Measurements from ENCODE around the gene UBASH3B.
A peak's percentile ranks its signal among the peaks of the same experiment; 100 is the strongest.
"Not testable (repeated sequence)": the region's sequence is repeated elsewhere in the genome, so short reads cannot be mapped to it uniquely, and the experiment has no call there.

The UBASH3B gene, protein sequence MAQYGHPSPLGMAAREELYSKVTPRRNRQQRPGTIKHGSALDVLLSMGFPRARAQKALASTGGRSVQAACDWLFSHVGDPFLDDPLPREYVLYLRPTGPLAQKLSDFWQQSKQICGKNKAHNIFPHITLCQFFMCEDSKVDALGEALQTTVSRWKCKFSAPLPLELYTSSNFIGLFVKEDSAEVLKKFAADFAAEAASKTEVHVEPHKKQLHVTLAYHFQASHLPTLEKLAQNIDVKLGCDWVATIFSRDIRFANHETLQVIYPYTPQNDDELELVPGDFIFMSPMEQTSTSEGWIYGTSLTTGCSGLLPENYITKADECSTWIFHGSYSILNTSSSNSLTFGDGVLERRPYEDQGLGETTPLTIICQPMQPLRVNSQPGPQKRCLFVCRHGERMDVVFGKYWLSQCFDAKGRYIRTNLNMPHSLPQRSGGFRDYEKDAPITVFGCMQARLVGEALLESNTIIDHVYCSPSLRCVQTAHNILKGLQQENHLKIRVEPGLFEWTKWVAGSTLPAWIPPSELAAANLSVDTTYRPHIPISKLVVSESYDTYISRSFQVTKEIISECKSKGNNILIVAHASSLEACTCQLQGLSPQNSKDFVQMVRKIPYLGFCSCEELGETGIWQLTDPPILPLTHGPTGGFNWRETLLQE

DNA sequence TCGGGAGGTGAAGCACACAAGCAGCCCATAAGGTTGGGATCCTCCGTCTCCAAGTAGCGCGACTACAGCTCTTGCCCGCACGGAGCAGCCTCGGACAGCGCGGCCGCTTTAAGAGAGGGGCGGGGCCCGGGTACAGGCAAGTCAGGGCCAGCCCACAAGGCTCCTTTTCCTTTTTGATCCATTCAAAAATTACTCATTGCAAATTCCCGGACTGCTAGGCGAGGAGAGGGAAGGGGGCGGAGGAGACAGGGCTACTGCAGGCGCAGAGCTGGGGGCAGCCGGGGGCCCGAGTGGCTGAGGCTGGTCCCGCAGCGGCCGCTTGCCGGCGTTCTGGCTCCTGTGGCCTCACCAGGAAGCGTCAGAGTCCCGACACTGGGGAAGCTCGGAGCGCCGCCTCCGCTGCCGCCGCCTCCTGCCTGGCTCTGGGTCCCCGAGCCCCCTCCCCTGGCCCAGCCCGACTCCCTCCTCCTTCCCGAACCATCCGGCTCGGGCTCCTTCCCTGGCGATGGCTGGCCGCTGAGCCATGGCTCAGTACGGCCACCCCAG is at the start of gene UBASH3B:
Gene UBASH3B, plus strand, starts transcription at position 196 of the 546 bp plus-strand sequence. Its CDS starts 328 bp downstream, at position 524.
- peak; percentile 40 to 56 for DNase-seq (ENCODE audit: low read depth in 2 of 2)

DNA sequence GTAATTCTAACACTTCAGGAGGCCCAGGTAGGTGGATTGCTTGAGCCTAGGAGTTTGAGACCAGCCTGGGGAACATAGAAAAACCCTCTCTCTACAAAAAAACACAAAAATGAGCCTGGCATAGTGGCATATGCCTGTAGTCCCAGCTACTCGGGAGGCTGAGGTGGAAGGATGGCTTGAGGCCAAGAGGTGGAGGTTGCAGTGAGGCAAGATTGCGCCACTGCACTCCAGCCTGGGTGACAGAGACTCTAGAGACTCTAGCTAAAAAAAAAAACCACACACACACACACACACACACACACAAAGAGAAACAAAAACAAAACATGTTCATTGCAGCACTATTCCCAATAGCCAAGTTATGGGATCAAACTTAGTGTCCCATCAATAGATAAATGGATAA is 48.4 kb upstream of the UBASH3B start:
- not testable (repeated sequence) for DNase-seq (ENCODE audit: low read depth in 2 of 2)

DNA sequence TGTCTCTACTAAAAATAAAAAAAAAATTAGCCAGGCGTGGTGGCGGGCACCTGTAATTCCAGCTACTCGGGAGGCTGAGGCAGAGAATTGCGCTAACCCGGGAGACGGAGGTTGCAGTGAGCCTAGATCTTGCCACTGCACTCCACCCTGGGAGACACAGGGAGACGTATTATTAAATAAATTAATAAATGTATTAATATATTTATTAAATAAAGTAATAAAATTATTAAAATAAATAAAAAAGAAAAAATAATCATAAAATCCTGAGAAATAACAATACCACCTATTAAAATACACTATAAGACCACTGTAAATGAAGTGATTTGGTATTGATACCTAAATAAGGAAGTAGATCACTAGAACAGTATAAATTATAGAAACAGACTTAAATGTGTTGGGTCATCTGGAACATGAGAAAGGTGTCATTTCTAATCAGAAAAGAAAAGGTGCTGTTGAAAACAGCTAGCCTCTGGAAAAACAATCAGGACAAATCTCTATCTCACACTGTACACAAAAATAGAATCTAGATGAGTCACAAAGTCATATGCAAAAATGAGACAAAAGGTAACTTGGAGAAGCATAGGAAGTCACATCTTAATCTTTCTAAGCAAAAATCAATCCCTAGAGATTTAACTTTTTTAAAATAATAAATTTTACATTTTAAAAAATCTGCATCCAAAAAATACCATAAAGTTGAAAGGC is 43.2 kb upstream of the UBASH3B start:
- DNase-seq (ENCODE audit: low read depth in 2 of 2) = no peak

DNA sequence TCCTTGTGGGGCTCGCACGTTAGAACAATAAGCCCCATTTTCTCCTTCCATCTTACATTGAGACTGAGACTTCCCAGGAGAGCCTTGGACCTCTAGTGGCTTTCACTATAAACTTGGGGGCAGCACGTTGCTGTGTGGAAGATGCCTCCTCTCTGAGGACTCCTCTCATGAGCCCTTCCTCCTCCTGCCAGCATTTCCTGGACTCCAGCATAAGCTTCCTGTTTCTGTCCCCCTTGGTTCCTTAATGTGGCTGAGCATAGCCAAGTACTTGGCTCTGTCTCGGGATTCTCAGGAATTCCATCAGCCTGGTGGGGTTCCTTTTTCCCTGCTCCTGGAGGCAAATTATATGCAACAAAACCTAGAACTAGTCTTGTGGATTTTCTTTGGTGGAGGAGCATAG is 38.8 kb upstream of the UBASH3B start:
- no peak for DNase-seq (ENCODE audit: low read depth in 2 of 2)

DNA sequence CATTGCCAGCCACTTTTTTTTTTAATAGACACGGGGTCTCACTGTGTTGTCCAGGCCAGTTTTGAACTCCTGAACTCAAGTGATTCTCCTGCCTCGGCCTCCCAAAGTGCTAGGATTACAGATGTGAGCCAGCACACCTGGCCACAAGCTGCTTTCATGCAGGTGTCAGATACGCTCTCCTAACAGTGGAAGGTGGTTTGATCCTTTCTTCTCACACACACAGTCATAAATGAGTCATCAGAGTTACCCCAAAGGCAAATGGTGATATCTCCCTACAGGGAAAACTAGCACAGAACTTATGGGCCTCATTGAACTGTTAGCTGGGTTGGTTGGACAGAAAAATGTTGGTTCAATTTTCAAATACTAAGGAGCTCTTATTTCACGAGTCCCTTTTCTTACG is 38.2 kb upstream of the UBASH3B start:
- DNase-seq (ENCODE audit: low read depth in 2 of 2) = no peak

DNA sequence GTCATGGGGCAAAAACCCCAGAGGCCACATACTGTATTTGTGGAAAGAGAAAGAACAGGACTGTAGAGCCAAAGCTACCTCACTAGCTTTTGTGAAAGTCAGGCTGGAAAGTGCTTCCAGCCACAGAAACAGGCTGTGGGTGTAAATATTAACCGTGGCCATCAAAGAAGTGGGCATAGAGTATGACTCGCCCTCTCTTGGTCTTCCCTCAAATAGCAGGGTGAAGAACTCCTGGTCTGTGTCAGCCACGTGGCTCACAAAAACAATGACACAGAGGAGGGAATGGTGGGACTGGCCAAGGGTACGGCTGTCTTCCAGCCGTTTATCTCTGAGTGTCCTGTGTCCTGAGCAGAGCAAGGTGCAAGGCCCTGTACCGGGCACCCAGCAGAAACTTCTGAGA is 37.6 kb upstream of the UBASH3B start:
- DNase-seq (ENCODE audit: low read depth in 2 of 2) = no peak

DNA sequence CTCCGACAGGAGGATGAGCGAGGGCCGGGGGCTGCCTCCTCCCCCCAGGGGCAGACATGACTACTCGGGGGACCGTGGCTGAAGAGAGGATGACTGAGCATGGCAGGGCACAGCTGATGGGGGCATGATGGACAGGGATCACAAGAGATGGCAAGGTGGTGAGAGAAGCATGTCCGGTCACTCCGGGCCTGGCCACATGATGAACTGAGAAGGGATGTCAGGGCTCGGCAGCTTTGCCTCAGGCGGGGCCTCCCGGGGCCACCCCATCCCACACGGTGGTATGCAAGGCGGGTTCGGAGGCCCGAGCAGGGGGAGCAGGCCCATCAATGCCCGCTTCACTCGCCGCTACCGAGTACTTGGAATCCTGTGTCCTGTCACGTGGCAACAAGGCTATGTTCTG is 36.6 kb upstream of the UBASH3B start:
- DNase-seq (ENCODE audit: low read depth in 2 of 2) = no peak

DNA sequence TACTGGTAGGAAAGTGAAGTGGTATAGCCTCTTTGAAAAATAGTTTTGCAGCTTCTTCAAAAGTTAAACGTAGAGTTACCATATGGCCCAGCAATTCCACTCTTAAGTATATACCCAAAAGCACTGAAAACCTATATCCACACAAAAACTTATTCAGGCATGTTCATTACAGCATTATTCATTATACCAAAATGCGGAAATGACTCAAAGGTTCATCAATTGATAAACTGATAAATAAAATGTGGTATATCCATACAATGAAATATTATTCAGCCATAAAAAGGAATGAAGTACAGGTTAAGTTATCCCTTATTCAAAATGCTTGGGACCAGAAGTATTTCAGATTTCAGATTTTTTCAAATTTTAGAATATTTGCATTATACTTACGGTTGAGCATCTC is 35.8 kb upstream of the UBASH3B start:
- no peak for DNase-seq (ENCODE audit: low read depth in 2 of 2)

DNA sequence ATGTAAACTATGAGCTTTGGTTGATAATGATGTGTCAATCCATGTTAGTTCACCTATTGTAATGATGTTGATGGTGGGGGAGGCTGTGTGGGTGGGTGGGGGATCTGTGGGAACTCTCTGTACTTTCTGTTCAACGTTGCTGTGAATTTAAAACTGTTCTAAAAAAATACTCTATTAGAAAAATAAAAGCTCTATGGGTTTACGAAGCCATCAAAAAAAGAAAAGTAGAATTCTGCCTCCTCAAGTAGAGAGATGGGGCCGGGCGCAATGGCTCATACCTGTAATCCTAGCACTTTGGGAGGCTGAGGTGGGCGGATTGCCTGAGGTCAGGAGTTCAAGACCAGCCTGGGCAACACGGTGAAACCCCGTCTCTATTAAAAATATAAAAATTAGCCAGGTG is 30.0 kb upstream of the UBASH3B start:
- not testable (repeated sequence) for DNase-seq (ENCODE audit: low read depth in 2 of 2)

DNA sequence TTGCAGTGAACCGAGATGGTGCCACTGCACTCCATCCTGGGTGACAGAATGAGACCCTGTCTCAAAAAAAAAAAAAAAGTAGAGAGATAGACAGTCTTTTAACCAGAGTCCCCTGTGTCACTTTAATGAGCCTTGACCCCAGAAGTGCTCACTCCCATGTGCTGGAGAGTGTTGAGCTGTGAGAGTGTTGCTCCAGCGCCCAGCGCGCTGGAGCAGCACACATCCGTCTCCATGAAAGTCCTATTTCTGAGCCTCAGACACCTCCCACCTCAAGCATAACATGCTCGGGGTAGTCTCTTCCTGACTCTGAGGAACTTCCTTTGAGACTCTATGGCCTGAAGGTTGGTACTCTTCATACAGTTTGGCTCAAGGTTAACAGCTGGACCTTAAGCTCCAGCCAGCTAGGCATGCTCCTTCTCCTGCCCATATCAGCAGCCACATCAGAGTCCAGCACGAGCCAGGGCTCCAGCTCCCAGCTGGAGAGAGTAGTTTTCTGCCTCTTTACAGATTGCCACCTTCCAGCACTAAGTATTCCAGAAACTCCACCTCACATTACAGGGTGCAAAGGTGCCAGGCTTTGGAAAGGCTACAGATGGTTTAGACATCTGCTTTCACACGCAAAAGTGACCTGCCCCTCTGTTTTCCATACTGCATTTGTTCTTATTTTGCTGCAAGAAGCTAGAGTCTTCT is 29.4 kb upstream of the UBASH3B start:
- no peak for DNase-seq (ENCODE audit: low read depth in 2 of 2)

DNA sequence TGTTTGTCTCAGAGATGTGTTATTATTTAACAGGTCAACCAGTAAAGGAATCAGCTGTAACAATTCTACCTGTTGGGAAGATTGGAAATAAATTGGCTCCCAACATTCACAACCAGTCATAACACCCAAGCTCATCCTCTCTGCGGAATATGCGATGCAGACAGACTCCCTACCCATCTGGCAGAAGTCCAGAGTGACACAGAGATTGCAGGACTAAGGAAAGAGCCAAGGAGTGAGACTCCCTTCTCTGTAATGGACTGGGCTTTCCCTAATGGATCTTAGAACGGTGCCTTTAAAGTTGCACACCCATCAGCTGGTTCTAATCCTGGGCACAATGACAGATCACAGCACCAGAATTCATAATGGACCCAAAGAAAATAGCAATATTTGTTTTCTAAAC is 27.8 kb upstream of the UBASH3B start:
- DNase-seq (ENCODE audit: low read depth in 2 of 2) = no peak

DNA sequence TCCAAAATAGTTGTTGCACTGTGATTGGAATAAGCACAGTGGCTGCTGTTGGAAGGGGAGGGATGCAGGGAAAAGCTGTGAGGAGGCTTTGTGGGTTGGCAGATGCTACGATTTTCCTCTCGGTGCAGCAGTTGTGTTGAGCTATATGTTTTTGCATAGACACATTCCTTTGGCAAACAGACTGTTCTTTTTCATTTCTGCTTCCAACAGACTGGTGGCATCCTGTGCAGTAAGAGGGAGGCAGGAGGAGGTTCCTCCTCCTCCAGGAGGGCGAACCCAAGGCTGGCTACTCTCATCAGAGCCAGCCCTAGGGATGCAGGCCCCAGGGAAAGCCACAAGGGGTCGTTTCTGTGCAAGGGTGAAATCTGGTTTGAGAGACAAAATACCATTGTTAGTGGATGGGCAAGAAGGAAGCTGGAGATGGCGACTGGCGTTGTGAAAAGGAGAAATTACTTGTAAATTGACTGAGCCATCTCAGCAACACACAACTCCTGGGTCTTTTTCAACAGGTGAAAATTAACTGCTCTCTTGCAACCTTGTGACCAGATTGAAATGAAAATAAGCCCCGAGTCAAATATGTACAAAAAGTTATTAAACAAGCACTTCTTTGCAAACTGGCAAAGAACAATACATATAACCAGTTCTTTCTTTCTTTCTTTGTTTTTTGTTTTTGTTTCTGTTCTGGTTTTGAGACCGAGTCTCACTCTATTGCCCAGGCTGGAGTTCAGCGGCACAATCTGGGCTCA is 26.5 kb upstream of the UBASH3B start:
- peak; percentile 61 to 63 for DNase-seq (ENCODE audit: low read depth in 2 of 2)

DNA sequence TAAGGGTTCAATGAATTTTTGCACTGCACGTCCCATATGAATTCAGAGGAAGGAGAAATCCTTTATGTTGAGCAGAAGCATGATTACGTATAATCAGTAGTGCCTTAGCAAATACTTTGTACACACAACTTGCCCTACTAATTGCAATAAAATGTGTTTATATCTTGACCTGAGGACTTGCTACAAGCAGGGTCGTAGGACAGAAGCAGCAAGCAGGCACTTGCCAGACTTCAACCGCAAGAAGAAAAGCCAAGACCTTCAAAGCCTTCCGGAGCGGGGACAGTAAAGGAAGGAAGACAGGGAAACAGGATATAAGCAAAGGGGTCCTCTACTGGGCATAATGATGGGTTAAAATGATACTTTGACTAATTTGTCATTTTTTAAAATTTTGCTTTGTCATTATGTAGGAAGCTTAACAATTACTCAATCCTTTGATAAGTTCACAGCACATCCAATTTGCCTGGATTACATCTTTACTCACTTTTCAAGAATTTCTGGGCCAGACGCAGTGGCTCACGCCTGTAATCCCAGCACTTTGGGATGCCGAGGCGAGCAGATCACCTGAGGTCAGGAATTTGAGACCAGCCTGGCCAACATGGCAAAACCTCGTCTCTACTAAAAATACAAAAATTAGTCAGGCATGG is 23.2 kb upstream of the UBASH3B start:
- DNase-seq (ENCODE audit: low read depth in 2 of 2) = no peak

DNA sequence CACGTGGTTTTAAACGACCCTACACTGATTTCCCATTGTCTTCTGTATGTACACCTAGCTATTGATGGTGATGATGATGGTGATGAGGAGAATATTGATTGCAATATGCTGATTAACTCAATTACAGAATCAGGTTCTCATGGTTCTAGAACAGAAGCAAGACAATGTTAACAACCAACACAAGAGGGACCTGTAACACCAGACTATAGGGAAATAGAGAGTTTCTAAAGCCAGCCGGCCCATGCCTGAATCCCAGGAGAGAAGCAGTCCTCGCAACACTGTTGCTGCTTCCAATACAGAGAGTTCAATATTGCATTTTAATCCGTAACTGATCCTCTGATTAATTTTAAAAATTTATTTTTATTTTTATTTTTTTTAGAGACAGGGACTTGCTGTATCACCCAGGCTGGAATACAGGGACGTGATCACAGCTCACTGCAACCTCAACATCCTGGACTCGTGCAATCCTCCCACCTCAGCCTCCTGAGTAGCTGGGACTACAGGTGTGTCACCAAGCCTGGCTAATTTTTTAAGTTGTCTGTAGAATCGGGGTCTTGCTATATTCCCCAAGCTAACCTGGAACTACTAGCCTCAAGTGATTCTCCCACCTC is 22.2 kb upstream of the UBASH3B start:
- DNase-seq (ENCODE audit: low read depth in 2 of 2) = no peak

DNA sequence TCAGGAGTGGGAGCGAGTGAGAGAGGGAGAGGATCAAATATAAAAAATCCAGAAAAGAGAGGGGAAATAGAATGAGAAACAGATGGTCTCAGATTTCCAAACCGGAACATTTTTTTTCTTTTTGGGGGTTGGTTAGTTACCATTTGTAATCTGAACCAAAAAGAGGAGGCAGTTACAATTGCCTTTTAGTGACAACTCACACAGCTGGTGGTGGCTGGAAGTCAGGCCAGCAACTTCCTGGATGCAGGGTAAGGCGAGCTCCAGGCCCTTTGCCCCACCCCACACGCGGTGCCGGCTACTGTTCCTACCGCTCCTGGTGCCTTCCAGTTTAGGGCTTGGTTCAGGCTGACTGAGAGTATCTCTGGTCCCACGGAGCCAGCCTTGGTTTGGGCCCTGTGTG is 21.0 kb upstream of the UBASH3B start:
- no peak for DNase-seq (ENCODE audit: low read depth in 2 of 2)

DNA sequence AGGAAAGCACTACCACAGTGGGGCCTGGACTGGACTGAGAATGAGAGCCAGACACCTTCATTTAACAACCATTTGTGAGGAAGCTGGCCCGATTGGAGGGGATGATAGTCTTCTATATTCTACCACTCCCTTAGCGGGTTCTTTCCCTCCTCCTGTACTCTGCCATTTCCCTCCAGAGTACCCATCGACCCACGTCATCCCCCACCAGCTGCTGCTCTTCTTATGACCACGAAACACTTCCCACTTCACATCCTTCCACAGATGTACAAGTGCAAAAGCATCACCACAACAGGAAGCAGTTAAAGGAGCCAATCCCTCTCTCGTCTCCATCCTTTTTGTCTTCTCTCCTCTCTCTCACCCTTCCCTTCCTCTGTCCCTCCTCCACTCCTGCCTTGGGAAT is 18.0 kb upstream of the UBASH3B start:
- DNase-seq (ENCODE audit: low read depth in 2 of 2) = no peak

DNA sequence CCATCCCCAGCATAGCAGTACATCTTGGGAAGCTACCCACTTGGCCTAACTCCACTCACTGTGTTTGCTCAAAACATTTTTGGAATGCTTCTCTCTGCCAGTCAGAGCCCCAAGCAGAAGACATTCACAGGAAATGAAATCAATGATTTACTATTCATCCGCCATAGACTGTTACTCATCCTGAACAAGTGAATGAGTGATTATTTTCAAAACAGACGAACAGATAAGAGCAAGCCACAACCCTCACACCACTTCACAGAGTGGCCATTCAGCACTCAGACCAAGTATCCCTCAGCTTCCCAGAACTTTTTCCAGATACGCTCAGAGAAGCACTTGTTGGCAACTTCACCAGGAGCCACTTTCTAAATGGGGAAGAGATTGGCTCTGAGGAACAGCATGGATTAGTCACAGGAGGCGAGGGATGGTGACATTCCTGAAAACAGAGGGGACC is 13.0 kb upstream of the UBASH3B start:
- no peak for DNase-seq (ENCODE audit: low read depth in 2 of 2)

DNA sequence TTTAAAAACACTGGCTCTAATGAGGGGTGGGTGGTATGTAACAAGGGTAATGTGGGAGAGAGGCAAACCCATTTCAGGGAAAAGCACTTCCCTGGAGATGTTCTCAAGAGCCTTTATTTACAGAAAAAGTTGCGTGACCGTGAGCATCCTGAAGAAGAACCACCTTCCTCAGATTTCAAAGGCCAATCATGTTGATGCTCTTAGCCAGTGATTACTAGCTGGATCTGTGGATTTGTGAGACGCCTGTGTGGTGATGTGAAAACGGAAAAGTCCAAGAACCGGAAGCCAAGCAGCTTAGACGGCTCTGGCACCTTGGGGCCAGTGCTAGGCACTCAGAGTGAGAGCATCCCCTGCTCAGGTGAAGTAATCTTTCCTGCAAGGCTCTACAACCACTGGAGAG is 12.6 kb upstream of the UBASH3B start:
- DNase-seq (ENCODE audit: low read depth in 2 of 2) = no peak

DNA sequence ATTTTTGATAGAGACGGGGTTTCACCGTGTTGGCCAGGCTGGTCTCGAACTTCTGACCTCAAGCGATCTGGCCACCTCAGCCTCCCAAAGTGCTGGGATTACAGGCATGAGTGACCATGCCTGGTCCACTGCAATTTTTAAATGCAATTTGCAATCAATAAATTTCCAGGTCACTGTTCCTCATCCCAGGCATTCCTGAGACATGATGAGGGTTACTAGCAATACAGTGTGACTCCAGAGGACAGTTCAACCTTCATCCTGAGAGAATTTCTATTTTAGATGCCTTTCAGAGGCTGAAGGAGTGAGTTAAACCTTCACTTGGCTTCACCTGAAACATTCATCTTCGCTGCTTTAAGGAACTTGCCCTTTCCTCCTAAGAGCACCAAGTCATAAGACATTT is 9.7 kb upstream of the UBASH3B start:
- DNase-seq (ENCODE audit: low read depth in 2 of 2) = no peak

All from stimulated activated CD4-positive, alpha-beta T cell treated with anti-CD3 and anti-CD28 coated beads, Interleukin-1b, Interleukin-23, amount 100 ng/mL, for 4 hours (primary cell).